CD14-positive monocyte (primary cell): ENCODE measurements around the gene TMEFF1. TPM values are rescaled to one million over a fixed set of nuclear protein-coding genes. Genes with fewer than 3 reads are reported as not detected.

Experiments used
- DNase-seq, 3 donors: peaks; one replicate each; pipeline ENCODE4 v3.0.0-alpha.2; 2011 to 2022
- H2AFZ ChIP-seq: 2 replicates; pipeline ENCODE4 v1.6.0; 2012; ENCODE audit warnings: mild to moderate bottlenecking, low read depth, low read length, inconsistent platforms; ENCODE audit not compliant: insufficient read depth, poor library complexity, severe bottlenecking
- H3K27ac ChIP-seq, 2 donors: 1 replicate in 1 of 2; 2 replicates in 1 of 2; pipeline ENCODE4 v1.5.1; 2012 to 2013; ENCODE audit warnings: low read length in 2 of 2, control low read depth in 1 of 2, inconsistent platforms in 1 of 2, low read depth in 1 of 2, mild to moderate bottlenecking in 1 of 2
- H3K27me3 ChIP-seq, 2 donors: one replicate each; pipeline versions ENCODE4 v1.6.0 to v1.6.1; 2011 to 2013; ENCODE audit warnings: low read length in 2 of 2; ENCODE audit not compliant: control insufficient read depth in 2 of 2, insufficient read depth in 2 of 2
- H3K36me3 ChIP-seq, 2 donors: replicated peaks in 1 of 2; 1 replicate in 1 of 2; 2 replicates in 1 of 2; pipeline versions ENCODE4 v1.5.1 to v1.6.1; 2012 to 2013; ENCODE audit warnings: low read length in 2 of 2, control low read depth in 1 of 2, inconsistent platforms in 1 of 2, mild to moderate bottlenecking in 1 of 2; ENCODE audit not compliant: insufficient read depth in 2 of 2, control insufficient read depth in 1 of 2
- H3K4me1 ChIP-seq, 2 donors: 1 replicate in 1 of 2; 2 replicates in 1 of 2; pipeline versions ENCODE4 v1.5.1 to v1.6.1; 2012 to 2013; ENCODE audit warnings: low read length in 2 of 2, control low read depth in 1 of 2, inconsistent platforms in 1 of 2, mild to moderate bottlenecking in 1 of 2, moderate library complexity in 1 of 2; ENCODE audit not compliant: insufficient read depth in 2 of 2, control insufficient read depth in 1 of 2
- H3K4me2 ChIP-seq: replicated peaks from 2 replicates; pipeline ENCODE3; 2012; ENCODE audit warnings: low read length, moderate library complexity, mild to moderate bottlenecking; ENCODE audit not compliant: poor library complexity, severe bottlenecking; ENCODE audit errors: extremely low read depth
- H3K4me3 ChIP-seq, 3 experiments: fragments of 200-600 bp in 1 of 3; sonication (generic) in 1 of 3; replicated peaks in 1 of 3; 1 replicate in 2 of 3; 2 replicates in 1 of 3; pipeline ENCODE4 v1.5.1; 2011 to 2013; ENCODE audit warnings: low read length in 3 of 3, mild to moderate bottlenecking in 3 of 3, control low read depth in 2 of 3, low read depth in 2 of 3, inconsistent platforms in 1 of 3, moderate library complexity in 1 of 3
- H3K79me2 ChIP-seq: 2 replicates; pipeline ENCODE4 v1.6.0; 2012; ENCODE audit warnings: mild to moderate bottlenecking, control low read depth, inconsistent platforms, low read length, moderate library complexity; ENCODE audit not compliant: insufficient read depth
- H3K9ac ChIP-seq: 2 replicates; pipeline ENCODE4 v1.6.0; 2017; ENCODE audit warnings: low read length, mild to moderate bottlenecking; ENCODE audit not compliant: insufficient read depth, poor library complexity, severe bottlenecking
- H3K9me3 ChIP-seq, 2 donors: replicated peaks in 1 of 2; 1 replicate in 1 of 2; 2 replicates in 1 of 2; pipeline versions ENCODE4 v1.5.1 to v1.6.1; 2012 to 2013; ENCODE audit warnings: low read length in 2 of 2, control low read depth in 1 of 2; ENCODE audit not compliant: control insufficient read depth in 1 of 2, insufficient read depth in 1 of 2
- H4K20me1 ChIP-seq: 2 replicates; pipeline ENCODE4 v1.6.0; 2012; ENCODE audit warnings: mild to moderate bottlenecking, low read length, control low read depth, moderate library complexity; ENCODE audit not compliant: insufficient read depth
- H3K27ac Mint-ChIP-seq, 7 donors: one replicate each; pipeline ENCODE4 v1.8.0; 2020; ENCODE audit warnings: mild to moderate bottlenecking in 7 of 7, mixed read lengths in 7 of 7, moderate library complexity in 6 of 7, inconsistent platforms in 2 of 7
- H3K27me3 Mint-ChIP-seq, 3 donors: one replicate each; pipeline ENCODE4 v1.8.0; 2021 to 2022; ENCODE audit warnings: low read depth in 3 of 3, mild to moderate bottlenecking in 3 of 3, mixed read lengths in 3 of 3, moderate library complexity in 3 of 3, inconsistent platforms in 1 of 3
- H3K36me3 Mint-ChIP-seq, 2 donors: one replicate each; pipeline ENCODE4 v1.8.0; 2020; ENCODE audit warnings: mixed read lengths in 2 of 2, inconsistent platforms in 1 of 2, mild to moderate bottlenecking in 1 of 2
- H3K4me1 Mint-ChIP-seq: one replicate; pipeline ENCODE4 v1.8.0; 2020; ENCODE audit warnings: mild to moderate bottlenecking, mixed read lengths
- H3K4me3 Mint-ChIP-seq, 2 donors: one replicate each; pipeline ENCODE4 v1.8.0; 2020; ENCODE audit warnings: mild to moderate bottlenecking in 2 of 2, mixed read lengths in 2 of 2, moderate library complexity in 1 of 2
- H3K9me3 Mint-ChIP-seq, 7 donors: one replicate each; pipeline ENCODE4 v1.8.0; 2020 to 2022; ENCODE audit warnings: mixed read lengths in 7 of 7, mild to moderate bottlenecking in 6 of 7, moderate library complexity in 6 of 7, inconsistent platforms in 2 of 7
- WGBS: methylation state at CpG from one replicate; pipeline ENCODE4 v1.1.5; 2013; ENCODE audit warnings: missing lambda C conversion rate; ENCODE audit not compliant: insufficient coverage; 5-methylcytosine and 5-hydroxymethylcytosine counted together
- intact Hi-C, 2 donors: fragments of 100-400 bp; cut with micrococcal nuclease; formaldehyde crosslinking; loops; one replicate each; pipeline versions ENCODE4 v1.15.0 to v1.15.1; 2023
- polyA plus RNA-seq, 3 donors: library from polyadenylated mRNA; depleted of rRNA in 1 of 3; unstranded in 2 of 3; stranded (reverse) in 1 of 3; fragments of 300-500 nt in 2 of 3; fragments of >200 nt in 1 of 3; fragmentation: Illumina TruSeq in 2 of 3; gene quantifications; 1 replicate in 2 of 3; 2 replicates in 1 of 3; pipeline ENCODE4 v1.2.3, GENCODE V29; 2012 to 2021
- TF ChIP-seq, protein P1 (sequence below): fragments of 200-600 bp; IDR thresholded peaks from one replicate; pipeline ENCODE4 v1.8.0; 2022; ENCODE audit warnings: antibody characterized with exemption, mild to moderate bottlenecking

Gene TMEFF1
- polyA plus RNA-seq, 3 donors: not detected

DNA sequence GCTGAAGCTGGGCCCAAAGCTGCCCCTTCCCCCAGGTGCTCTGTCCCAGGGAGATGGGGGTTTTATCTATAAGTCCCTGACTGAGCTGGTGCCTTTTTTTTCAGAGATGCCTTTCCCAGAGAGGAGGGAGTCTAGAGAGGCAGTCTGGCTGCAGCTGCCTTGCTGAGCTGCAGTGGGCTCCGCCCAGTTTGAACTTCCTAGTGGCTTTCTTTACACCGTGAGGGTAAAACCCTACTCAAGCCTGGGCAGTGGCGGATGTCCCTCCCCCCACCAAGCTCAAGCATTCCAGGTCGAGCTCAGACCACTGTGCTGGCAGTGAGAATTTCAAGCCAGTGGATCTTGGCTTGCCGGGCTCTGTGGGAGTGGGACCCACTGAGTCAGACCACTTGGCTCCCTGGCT is 146.2 kb downstream of the TMEFF1 start:
- H3K9me3 Mint-ChIP-seq: peaks cover 10 to 38% (median 22%) of the 10 kb centered on the region in 7 donors
- H3K4me3 Mint-ChIP-seq: no peak overlapping the region
- Histone ChIP-seq H3K4me1 (no peaks in the 10 kb centered on the region), H3K4me3 (no peak overlapping the region), H3K79me2 (no peaks in the 10 kb centered on the region), H3K9ac (no peak overlapping the region), H3K27ac (no peak overlapping the region), H3K9me3 (peaks cover 0 to 10% of the 10 kb centered on the region in 2 donors), H4K20me1 (no peaks in the 10 kb centered on the region), H3K36me3 (no peaks in the 10 kb centered on the region), H3K27me3 (no peaks in the 10 kb centered on the region), H3K4me2 (no peak overlapping the region), H2AFZ (no peak overlapping the region)
- no peaks in the 10 kb centered on the region for H3K36me3 Mint-ChIP-seq
- peaks cover 6% of the 10 kb centered on the region for H3K4me1 Mint-ChIP-seq
- no peak overlapping the region for H3K27ac Mint-ChIP-seq
- 80% methylated on average over 1 of the region's 5 CpGs for WGBS
- H3K27me3 Mint-ChIP-seq: peaks cover 0 to 5% (median 0%) of the 10 kb centered on the region in 3 donors
- TF ChIP-seq, protein P1, sequence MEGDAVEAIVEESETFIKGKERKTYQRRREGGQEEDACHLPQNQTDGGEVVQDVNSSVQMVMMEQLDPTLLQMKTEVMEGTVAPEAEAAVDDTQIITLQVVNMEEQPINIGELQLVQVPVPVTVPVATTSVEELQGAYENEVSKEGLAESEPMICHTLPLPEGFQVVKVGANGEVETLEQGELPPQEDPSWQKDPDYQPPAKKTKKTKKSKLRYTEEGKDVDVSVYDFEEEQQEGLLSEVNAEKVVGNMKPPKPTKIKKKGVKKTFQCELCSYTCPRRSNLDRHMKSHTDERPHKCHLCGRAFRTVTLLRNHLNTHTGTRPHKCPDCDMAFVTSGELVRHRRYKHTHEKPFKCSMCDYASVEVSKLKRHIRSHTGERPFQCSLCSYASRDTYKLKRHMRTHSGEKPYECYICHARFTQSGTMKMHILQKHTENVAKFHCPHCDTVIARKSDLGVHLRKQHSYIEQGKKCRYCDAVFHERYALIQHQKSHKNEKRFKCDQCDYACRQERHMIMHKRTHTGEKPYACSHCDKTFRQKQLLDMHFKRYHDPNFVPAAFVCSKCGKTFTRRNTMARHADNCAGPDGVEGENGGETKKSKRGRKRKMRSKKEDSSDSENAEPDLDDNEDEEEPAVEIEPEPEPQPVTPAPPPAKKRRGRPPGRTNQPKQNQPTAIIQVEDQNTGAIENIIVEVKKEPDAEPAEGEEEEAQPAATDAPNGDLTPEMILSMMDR: no peak
- DNase-seq: no peak
- intact Hi-C loops: no loop called here

DNA sequence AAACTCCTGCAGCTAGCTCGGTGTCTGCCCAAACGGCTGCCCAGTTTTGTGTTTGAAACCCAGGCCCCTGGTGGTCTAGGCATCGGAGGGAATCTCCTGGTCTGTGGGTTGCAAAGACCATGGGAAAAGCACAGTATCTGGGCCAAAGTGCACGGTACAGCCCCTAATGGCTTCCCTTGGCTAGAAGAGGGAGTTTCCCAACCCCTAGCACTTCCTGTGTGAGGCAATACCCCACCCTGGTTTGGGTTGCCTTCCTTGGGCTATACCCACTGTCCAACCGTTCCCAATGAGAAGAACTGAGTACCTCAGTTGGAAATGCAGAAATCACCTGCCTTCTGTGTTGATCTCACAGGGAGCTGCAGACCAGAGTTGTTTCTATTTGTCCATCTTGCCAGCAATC is 146.7 kb downstream of the TMEFF1 start:
- no peaks in the 10 kb centered on the region for H4K20me1 ChIP-seq
- Mint-ChIP-seq H3K27me3 (peaks cover 0 to 5% (median 0%) of the 10 kb centered on the region in 3 donors), H3K4me3 (no peak overlapping the region), H3K36me3 (no peaks in the 10 kb centered on the region), H3K9me3 (peaks cover 10 to 38% (median 22%) of the 10 kb centered on the region in 7 donors), H3K4me1 (peaks cover 6% of the 10 kb centered on the region), H3K27ac (no peak overlapping the region)
- H3K79me2 ChIP-seq: no peaks in the 10 kb centered on the region
- H3K9me3 ChIP-seq: peaks cover 0 to 10% of the 10 kb centered on the region in 2 donors
- no peak overlapping the region for H3K9ac ChIP-seq
- no peak overlapping the region for H2AFZ ChIP-seq
- no peak for DNase-seq
- no peak overlapping the region for H3K27ac ChIP-seq
- 20% methylated on average over 4 of the region's 5 CpGs for WGBS
- H3K4me2 ChIP-seq: no peak overlapping the region
- intact Hi-C loops: no loop called here
- H3K27me3 ChIP-seq: no peaks in the 10 kb centered on the region
- TF ChIP-seq, protein P1: no peak
- no peaks in the 10 kb centered on the region for H3K36me3 ChIP-seq
- H3K4me1 ChIP-seq: no peaks in the 10 kb centered on the region
- no peak overlapping the region for H3K4me3 ChIP-seq
